Keratinocyte (primary cell): ENCODE measurements around the gene TNK1. TPM values are rescaled to one million over a fixed set of nuclear protein-coding genes. Genes with fewer than 3 reads are reported as not detected.

ENCODE experiments used
- DNase-seq: peaks from one replicate; pipeline ENCODE4 v3.0.0-alpha.2; 2011; ENCODE audit warnings: low read depth, missing footprints, low spot score
- FAIRE-seq: peaks from 2 replicates; lab custom pipeline; 2011; peaks lifted over from hg19 to GRCh38; lab: Jason Lieb, UNC
- H2AFZ ChIP-seq: 2 replicates; pipeline ENCODE4 v1.6.0; 2012; ENCODE audit warnings: low read length, control low read depth, inconsistent platforms; ENCODE audit not compliant: control insufficient read depth
- H3K27ac ChIP-seq: 2 replicates; pipeline ENCODE4 v1.5.1; 2011; ENCODE audit warnings: low read length; ENCODE audit not compliant: control insufficient read depth, insufficient read depth
- H3K27me3 ChIP-seq: 3 replicates; pipeline ENCODE4 v1.6.0; 2011; ENCODE audit warnings: low read length; ENCODE audit not compliant: control insufficient read depth, insufficient read depth; ENCODE audit errors: extremely low read depth
- H3K36me3 ChIP-seq, 2 experiments: 2 replicates in 1 of 2; 3 replicates in 1 of 2; pipeline ENCODE4 v1.5.1; 2011; ENCODE audit warnings: low read length in 2 of 2, mild to moderate bottlenecking in 1 of 2; ENCODE audit not compliant: control insufficient read depth in 2 of 2, insufficient read depth in 2 of 2; ENCODE audit errors: extremely low read depth in 1 of 2
- H3K4me1 ChIP-seq: 3 replicates; pipeline ENCODE4 v1.5.1; 2011; ENCODE audit warnings: low read length; ENCODE audit not compliant: control insufficient read depth, insufficient read depth; ENCODE audit errors: extremely low read depth
- H3K4me2 ChIP-seq: 3 replicates; pipeline ENCODE4 v1.6.0; 2011; ENCODE audit warnings: low read depth, low read length; ENCODE audit not compliant: control insufficient read depth, insufficient read depth; ENCODE audit errors: extremely low read depth
- H3K4me3 ChIP-seq, 3 experiments: fragments of 200-600 bp in 1 of 3; sonication (generic) in 1 of 3; 2 replicates in 2 of 3; 3 replicates in 1 of 3; pipeline ENCODE4 v1.5.1; 2011 to 2016; ENCODE audit warnings: low read length in 3 of 3, mild to moderate bottlenecking in 3 of 3, control low read depth in 2 of 3, inconsistent platforms in 1 of 3, low read depth in 1 of 3, mixed read lengths in 1 of 3, mixed run types in 1 of 3, moderate library complexity in 1 of 3; ENCODE audit not compliant: control insufficient read depth in 2 of 3, insufficient read depth in 2 of 3; ENCODE audit errors: extremely low read depth in 1 of 3
- H3K79me2 ChIP-seq: 2 replicates; pipeline ENCODE4 v1.6.0; 2012; ENCODE audit warnings: low read length; ENCODE audit not compliant: control insufficient read depth, insufficient read depth
- H3K9ac ChIP-seq: 3 replicates; pipeline ENCODE4 v1.6.0; 2011; ENCODE audit warnings: low read length; ENCODE audit not compliant: control insufficient read depth, insufficient read depth; ENCODE audit errors: extremely low read depth
- H3K9me1 ChIP-seq: 3 replicates; pipeline ENCODE4 v1.6.0; 2011; ENCODE audit warnings: low read length; ENCODE audit not compliant: control insufficient read depth, insufficient read depth; ENCODE audit errors: extremely low read depth
- H3K9me3 ChIP-seq: 2 replicates; pipeline ENCODE4 v1.5.1; 2012; ENCODE audit warnings: low read depth, low read length; ENCODE audit not compliant: control insufficient read depth
- H4K20me1 ChIP-seq: 3 replicates; pipeline ENCODE4 v1.6.0; 2011; ENCODE audit warnings: low read length; ENCODE audit not compliant: control insufficient read depth, insufficient read depth; ENCODE audit errors: extremely low read depth
- EZH2 ChIP-seq: IDR thresholded peaks from one replicate; pipeline ENCODE4 v1.6.1; 2012; ENCODE audit warnings: inconsistent platforms, mild to moderate bottlenecking, low read length, moderate library complexity
- dilution Hi-C: fragments of 300-500 bp; cut with MboI; formaldehyde crosslinking; loops from one replicate; pipeline ENCODE4 v1.7.0; 2020; ENCODE audit warnings: low sequenced_read_pairs; ENCODE audit not compliant: extremely low pct_ligation_motif_present
- polyA plus RNA-seq, 5 experiments: library from polyadenylated mRNA; depleted of rRNA in 3 of 5; stranded (reverse) in 3 of 5; stranded (forward) in 1 of 5; unstranded in 1 of 5; fragments of >200 nt; gene quantifications; 1 replicate in 1 of 5; 2 replicates in 3 of 5; 3 replicates in 1 of 5; pipeline versions ENCODE4 v1.2.1 to v1.2.3, GENCODE V29; 2011 to 2012; ENCODE audit warnings: missing spikeins in 2 of 5, low read depth in 1 of 5, low replicate concordance in 1 of 5
- TF ChIP-seq, protein P1 (sequence below), 3 experiments: IDR thresholded peaks in 1 of 3; conservative IDR thresholded peaks in 1 of 3; optimal IDR thresholded peaks in 1 of 3; 2 replicates in 2 of 3; 3 replicates in 1 of 3; pipeline versions ENCODE3 to v1.5.1; 2011; ENCODE audit warnings: low read length in 3 of 3, mild to moderate bottlenecking in 3 of 3, moderate library complexity in 2 of 3, control low read depth in 1 of 3, inconsistent platforms in 1 of 3; ENCODE audit not compliant: insufficient read depth in 2 of 3; ENCODE audit errors: extremely low read depth in 1 of 3

TNK1 gene
- polyA plus RNA-seq, 1 donor (not counting 4 experiments of a cell fraction or from before 2014, with no cell fraction given), result 10.6 TPM

DNA sequence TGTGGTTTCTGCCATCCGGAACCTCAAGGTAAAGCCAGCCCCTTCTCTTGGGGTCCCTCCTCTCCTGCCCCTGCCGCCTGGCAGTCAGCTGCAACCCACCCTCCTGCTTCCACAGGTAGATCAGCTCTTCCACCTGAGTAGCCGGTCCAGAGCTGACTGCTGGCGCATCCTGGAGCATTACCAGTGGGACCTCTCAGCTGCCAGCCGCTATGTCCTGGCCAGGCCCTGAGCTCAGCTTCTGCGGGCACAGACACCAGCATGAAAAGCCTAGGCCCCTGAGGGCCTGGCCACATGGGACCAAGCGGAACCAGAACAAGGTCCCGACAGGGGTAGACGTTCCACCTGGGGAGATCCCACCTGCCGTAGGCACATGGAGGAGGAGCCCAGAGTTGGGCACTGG, 8.0 kb downstream of the TNK1 start:
- Histone ChIP-seq H2AFZ (no peak overlapping the region), H3K9me3 (no peaks in the 10 kb centered on the region), H3K4me1 (peaks cover 7% of the 10 kb centered on the region), H3K4me3 (no peak overlapping the region), H3K27me3 (no peaks in the 10 kb centered on the region), H3K9me1 (no peaks in the 10 kb centered on the region), H3K79me2 (peaks cover 25% of the 10 kb centered on the region), H3K27ac (no peak overlapping the region), H4K20me1 (peaks cover 3% of the 10 kb centered on the region), H3K36me3 (peaks cover 44 to 49% of the 10 kb centered on the region in 2 experiments), H3K9ac (no peak overlapping the region), H3K4me2 (no peak overlapping the region)
- FAIRE-seq, result no peak
- dilution Hi-C loops, result no loop called here
- DNase-seq, result no peak
- TF ChIP-seq, protein P1, sequence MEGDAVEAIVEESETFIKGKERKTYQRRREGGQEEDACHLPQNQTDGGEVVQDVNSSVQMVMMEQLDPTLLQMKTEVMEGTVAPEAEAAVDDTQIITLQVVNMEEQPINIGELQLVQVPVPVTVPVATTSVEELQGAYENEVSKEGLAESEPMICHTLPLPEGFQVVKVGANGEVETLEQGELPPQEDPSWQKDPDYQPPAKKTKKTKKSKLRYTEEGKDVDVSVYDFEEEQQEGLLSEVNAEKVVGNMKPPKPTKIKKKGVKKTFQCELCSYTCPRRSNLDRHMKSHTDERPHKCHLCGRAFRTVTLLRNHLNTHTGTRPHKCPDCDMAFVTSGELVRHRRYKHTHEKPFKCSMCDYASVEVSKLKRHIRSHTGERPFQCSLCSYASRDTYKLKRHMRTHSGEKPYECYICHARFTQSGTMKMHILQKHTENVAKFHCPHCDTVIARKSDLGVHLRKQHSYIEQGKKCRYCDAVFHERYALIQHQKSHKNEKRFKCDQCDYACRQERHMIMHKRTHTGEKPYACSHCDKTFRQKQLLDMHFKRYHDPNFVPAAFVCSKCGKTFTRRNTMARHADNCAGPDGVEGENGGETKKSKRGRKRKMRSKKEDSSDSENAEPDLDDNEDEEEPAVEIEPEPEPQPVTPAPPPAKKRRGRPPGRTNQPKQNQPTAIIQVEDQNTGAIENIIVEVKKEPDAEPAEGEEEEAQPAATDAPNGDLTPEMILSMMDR (optimal IDR thresholded peaks at IDR 0.05 in 1 of 3, IDR thresholded peaks at IDR 0.05 in 1 of 3, conservative IDR thresholded peaks at IDR 0.05 in 1 of 3; ENCODE audit: extremely low read depth in 1 of 3, insufficient read depth in 2 of 3, low read length in 3 of 3), result no peak
- no peak for TF ChIP-seq EZH2

DNA sequence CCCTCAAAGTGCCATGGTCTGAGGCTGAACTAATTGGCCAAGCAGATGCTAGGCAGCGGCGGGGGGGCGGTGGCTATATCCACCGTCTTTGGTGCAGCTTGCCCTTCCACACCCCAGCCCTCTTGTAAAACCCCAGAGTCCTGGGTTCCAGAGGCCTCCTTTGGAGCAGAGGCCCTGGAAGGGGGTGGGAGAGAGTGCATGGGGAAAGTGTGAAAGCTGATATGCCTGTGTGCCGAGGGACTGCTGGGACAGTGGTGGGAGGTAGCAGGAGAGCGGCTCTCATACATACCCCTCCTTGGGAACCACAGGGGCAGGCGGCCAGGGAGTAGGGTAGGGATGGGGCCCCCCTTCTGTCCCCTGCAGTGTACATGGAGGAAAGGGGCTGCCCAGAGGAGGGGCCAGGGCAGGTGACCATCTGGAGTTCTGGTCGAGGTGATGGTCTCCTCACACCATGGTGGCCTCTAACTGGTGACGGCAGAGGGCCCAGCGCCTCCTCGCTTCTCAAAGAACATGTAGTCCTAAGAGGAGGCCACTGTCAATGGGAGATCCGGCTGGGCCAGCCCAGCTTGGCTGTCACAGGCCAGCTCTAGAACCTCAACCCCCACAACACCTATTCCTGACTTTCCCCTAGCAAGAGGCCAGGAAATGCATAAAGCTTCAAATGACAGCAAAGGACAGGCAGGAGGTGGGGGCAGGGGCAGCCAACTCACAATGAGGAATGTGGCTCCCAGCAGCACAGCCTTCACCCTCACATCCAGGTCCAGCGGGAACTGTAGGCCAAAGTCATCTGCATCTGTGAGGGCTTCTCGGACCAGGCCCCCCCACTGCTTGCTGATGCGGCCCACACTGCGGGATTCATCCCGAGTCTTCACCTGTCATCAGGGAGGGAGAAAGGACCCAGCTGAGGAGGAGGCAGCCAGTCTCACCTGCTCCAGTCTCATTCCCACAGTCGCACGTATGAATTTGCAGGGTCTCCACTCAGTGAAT, 9.3 kb downstream of the TNK1 start:
- Histone ChIP-seq H3K4me1 (peaks cover 11% of the 10 kb centered on the region), H3K4me3 (no peak overlapping the region), H3K9ac (no peak overlapping the region), H2AFZ (no peak overlapping the region), H4K20me1 (peaks cover 3% of the 10 kb centered on the region), H3K36me3 (peaks cover 42 to 49% of the 10 kb centered on the region in 2 experiments), H3K9me1 (no peaks in the 10 kb centered on the region), H3K27ac (no peak overlapping the region), H3K9me3 (no peaks in the 10 kb centered on the region), H3K4me2 (no peak overlapping the region), H3K79me2 (peaks cover 27% of the 10 kb centered on the region), H3K27me3 (no peaks in the 10 kb centered on the region)
- TF ChIP-seq, protein P1 (optimal IDR thresholded peaks at IDR 0.05 in 1 of 3, IDR thresholded peaks at IDR 0.05 in 1 of 3, conservative IDR thresholded peaks at IDR 0.05 in 1 of 3; ENCODE audit: extremely low read depth in 1 of 3, insufficient read depth in 2 of 3, low read length in 3 of 3), result no peak
- TF ChIP-seq EZH2, result no peak
- FAIRE-seq (no peak), DNase-seq (no peak)
- dilution Hi-C loops, result no loop called here
